OCI-LY7 (cell line): ENCODE data around the gene HP1BP3. TPM values are rescaled to one million over a fixed set of nuclear protein-coding genes. Genes with fewer than 3 reads are reported as not detected.
A peak's percentile ranks its signal among the peaks of the same experiment; 100 is the strongest.

Experiments
- BruUV-seq: library from RNA; stranded (reverse); fragments of 400-500 nt; replicated peaks from 2 replicates; lab custom pipeline; 2021; lab: Mats Ljungman, UMichigan
- CTCF ChIA-PET: fragments of 300-600 bp; sonication (Branson Sonifier 250); formaldehyde crosslinking; loops from one replicate; lab custom pipeline; 2022; ENCODE audit warnings: antibody characterized with exemption; ENCODE audit not compliant: unreplicated experiment; lab: Charles Lee
- POLR2A ChIA-PET: fragments of 300-600 bp; sonication (Branson Sonifier 250); formaldehyde crosslinking; loops from one replicate; lab custom pipeline; 2022; ENCODE audit warnings: antibody characterized with exemption; lab: Charles Lee
- DNase-seq: peaks from one replicate; pipeline ENCODE4 v3.0.0-alpha.2; 2015; ENCODE audit warnings: low spot score
- H2AFZ ChIP-seq: fragments of 200-600 bp; sonication (generic), shearing (Covaris generic); 2 replicates; pipeline ENCODE4 v1.6.1; 2014; ENCODE audit warnings: mild to moderate bottlenecking, antibody characterized with exemption, low read length, moderate library complexity
- H3K27ac ChIP-seq: fragments of 200-600 bp; sonication (generic); 2 replicates; pipeline ENCODE4 v1.5.1; 2014; ENCODE audit warnings: mixed run types, low read depth, mild to moderate bottlenecking, moderate library complexity, low read length, inconsistent platforms; ENCODE audit not compliant: poor library complexity, severe bottlenecking
- H3K36me3 ChIP-seq: fragments of 200-600 bp; sonication (generic); 2 replicates; pipeline ENCODE4 v1.6.1; 2014; ENCODE audit warnings: mild to moderate bottlenecking, antibody characterized with exemption, low read length, moderate library complexity, mixed read lengths; ENCODE audit not compliant: insufficient read depth
- H3K4me1 ChIP-seq: fragments of 200-600 bp; sonication (generic); 2 replicates; pipeline ENCODE4 v1.5.1; 2014; ENCODE audit warnings: mild to moderate bottlenecking, low read length; ENCODE audit not compliant: insufficient read depth, poor library complexity, severe bottlenecking
- H3K4me2 ChIP-seq: fragments of 200-600 bp; sonication (generic); 2 replicates; pipeline ENCODE4 v1.6.1; 2014; ENCODE audit warnings: mild to moderate bottlenecking, low read length
- H3K4me3 ChIP-seq: fragments of 200-600 bp; sonication (generic); 2 replicates; pipeline ENCODE4 v1.5.1; 2014; ENCODE audit warnings: mild to moderate bottlenecking, low read depth, low read length; ENCODE audit not compliant: poor library complexity, severe bottlenecking
- H3K79me2 ChIP-seq: fragments of 200-600 bp; sonication (generic); 2 replicates; pipeline ENCODE4 v1.6.1; 2016; ENCODE audit warnings: low read depth, mild to moderate bottlenecking, low read length, moderate library complexity, mixed read lengths; ENCODE audit not compliant: insufficient read depth
- H3K9me2 ChIP-seq: fragments of 200-600 bp; sonication (generic); 2 replicates; pipeline ENCODE4 v1.6.1; 2016; ENCODE audit warnings: mild to moderate bottlenecking, low read length, mixed read lengths; ENCODE audit not compliant: insufficient read depth
- H3K9me3 ChIP-seq: fragments of 200-600 bp; sonication (generic); 2 replicates; pipeline ENCODE4 v1.6.1; 2014; ENCODE audit warnings: mild to moderate bottlenecking, mixed run types, low read length, mixed read lengths
- H4K20me1 ChIP-seq: fragments of 200-600 bp; sonication (generic); 2 replicates; pipeline ENCODE4 v1.6.1; 2014; ENCODE audit warnings: mild to moderate bottlenecking, antibody characterized with exemption, low read length, moderate library complexity, mixed read lengths; ENCODE audit not compliant: insufficient read depth
- CTCF ChIP-seq: fragments of 200-600 bp; sonication (generic); conservative IDR thresholded peaks from 2 replicates; pipeline ENCODE4 v1.5.1; 2014; ENCODE audit warnings: mild to moderate bottlenecking, antibody characterized with exemption, low read length, moderate library complexity, mixed read lengths
- EZH2phosphoT487 ChIP-seq: fragments of 200-600 bp; sonication (generic); IDR thresholded peaks from 2 replicates; pipeline ENCODE4 v1.6.1; 2018; ENCODE audit warnings: low read depth, borderline replicate concordance, mild to moderate bottlenecking, mixed run types, antibody characterized with exemption, low read length, moderate library complexity, mixed read lengths
- intact Hi-C: fragments of 100-400 bp; cut with micrococcal nuclease; formaldehyde crosslinking; loops from one replicate; pipeline ENCODE4 v1.10.0; 2022; ENCODE audit not compliant: unreplicated experiment
- total RNA-seq, 2 experiments: library from RNA; depleted of rRNA in 1 of 2; stranded (reverse); fragments of >200 nt in 1 of 2; shearing (Covaris generic) in 1 of 2; gene quantifications; 2 replicates each; pipeline ENCODE4 v1.2.3, GENCODE V29; 2014 to 2022

HP1BP3 gene
- total RNA-seq, 2 experiments from 2014 or later, result 288 to 295 TPM

DNA sequence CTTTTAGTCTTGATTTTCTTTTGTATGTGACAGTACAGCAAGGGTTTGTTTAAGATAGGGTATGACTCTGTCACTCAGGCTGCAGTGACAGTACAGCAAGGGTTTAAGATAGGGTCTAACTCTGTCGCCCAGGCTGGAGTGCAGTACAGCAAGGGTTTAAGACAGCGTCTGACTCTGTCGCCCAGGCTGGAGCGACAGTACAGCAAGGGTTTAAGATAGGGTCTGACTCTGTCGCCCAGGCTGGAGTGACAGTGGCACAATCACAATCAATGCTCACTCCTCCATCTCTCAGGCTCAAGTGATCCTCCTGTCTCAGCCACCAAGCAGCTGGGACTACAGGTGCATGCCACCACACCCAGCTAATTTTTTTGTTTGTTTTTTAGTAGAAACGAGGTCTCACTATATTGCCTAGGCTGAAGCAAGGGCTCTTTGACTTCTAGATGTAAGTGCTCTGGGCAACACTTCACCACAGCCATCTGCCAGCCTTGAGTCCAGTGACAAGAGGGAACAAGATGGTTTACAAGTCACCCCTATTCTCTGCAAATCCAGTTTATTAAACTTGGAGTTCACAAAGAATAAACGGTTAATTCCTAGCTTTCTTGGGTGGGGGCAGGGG is 53.6 kb downstream of the HP1BP3 start:
- Histone ChIP-seq H3K27ac (no peak overlapping the region), H3K79me2 (no peaks in the 10 kb centered on the region), H3K9me3 (no peaks in the 10 kb centered on the region), H3K4me1 (peaks cover 14% of the 10 kb centered on the region), H3K4me3 (no peak overlapping the region), H3K4me2 (peak overlapping the region; percentile 63), H4K20me1 (no peaks in the 10 kb centered on the region), H2AFZ (no peak overlapping the region), H3K36me3 (peaks cover 15% of the 10 kb centered on the region), H3K9me2 (no peaks in the 10 kb centered on the region)
- BruUV-seq, result no TSS peak
- no peak for DNase-seq
- no peak for TF ChIP-seq EZH2phosphoT487
- TF ChIP-seq CTCF, result no peak; the same call in 1 of the 2 replicates
- intact Hi-C loops, result loop anchor here (2.0 kb wide), 1 partner anchor 37 kb away; no protein-coding TSS in a partner anchor
- ChIA-PET POLR2A (no interaction called here), CTCF (no interaction called here)

- CTCF ChIA-PET, result no interaction called here
- H3K9me3 ChIP-seq, result no peaks in the 10 kb centered on the region
- no peaks in the 10 kb centered on the region for H3K9me2 ChIP-seq
- H3K79me2 ChIP-seq, result no peaks in the 10 kb centered on the region
- peak within 1 kb of the TSS; percentile 67 for H3K4me3 ChIP-seq
- POLR2A ChIA-PET, result no interaction called here
- H4K20me1 ChIP-seq, result no peaks in the 10 kb centered on the region
- H3K4me1 ChIP-seq, result peaks cover 14% of the 10 kb centered on the region
- TF ChIP-seq EZH2phosphoT487 (no peak), CTCF (peak; percentile 64)
- H3K36me3 ChIP-seq, result peaks cover 8% of the 10 kb centered on the region
- intact Hi-C loops, result loop anchor here (2.0 kb wide), 1 partner anchor 36 kb away; no protein-coding TSS in a partner anchor
- BruUV-seq, result no TSS peak
- H3K4me2 ChIP-seq, result peak within 1 kb of the TSS; percentile 63
- DNase-seq, result peak; percentile 65
- peak within 1 kb of the TSS; percentile 0 for H2AFZ ChIP-seq
- H3K27ac ChIP-seq, result no peak within 1 kb of the TSS
These were observed 54.3 kb downstream of the HP1BP3 start, which contains the start of gene SH2D5 for GRCh38 chr1:20732588-20733359. Gene SH2D5 (minus strand): TSS chr1:20732703. CDS start chr1:20728044, 4,659 bp downstream.
